A673 (cell line): ENCODE data around the gene ELOB. TPM values are rescaled to one million over a fixed set of nuclear protein-coding genes. Genes with fewer than 3 reads are reported as not detected.

ENCODE experiments used
- BruUV-seq: library from RNA; stranded (reverse); fragments of 400-500 nt; replicated peaks from 2 replicates; lab custom pipeline; 2021; lab: Mats Ljungman, UMichigan
- CTCF ChIA-PET: fragments of 300-600 bp; sonication (Branson Sonifier 250); formaldehyde crosslinking; loops from one replicate; lab custom pipeline; 2022; ENCODE audit warnings: antibody characterized with exemption; lab: Charles Lee
- POLR2A ChIA-PET: fragments of 300-600 bp; sonication (Branson Sonifier 250); formaldehyde crosslinking; loops from one replicate; lab custom pipeline; 2022; ENCODE audit warnings: antibody characterized with exemption; ENCODE audit not compliant: low non-redundant PET; lab: Charles Lee
- DNase-seq: peaks from one replicate; pipeline ENCODE4 v3.0.0-alpha.2; 2015; ENCODE audit warnings: low spot score
- H3K27ac ChIP-seq: fragments of 200-600 bp; sonication (generic); 2 replicates; pipeline ENCODE4 v1.5.1; 2016; ENCODE audit warnings: mixed run types, low read depth, mild to moderate bottlenecking, mixed read lengths, antibody characterized with exemption, low read length; ENCODE audit not compliant: poor library complexity, severe bottlenecking
- H3K27me3 ChIP-seq: fragments of 200-600 bp; sonication (generic); replicated peaks from 2 replicates; pipeline ENCODE4 v1.6.1; 2017; ENCODE audit warnings: mixed run types, low read depth, mild to moderate bottlenecking, mixed read lengths, antibody characterized with exemption, low read length; ENCODE audit not compliant: insufficient read depth, poor library complexity
- H3K36me3 ChIP-seq: fragments of 200-600 bp; sonication (generic); 2 replicates; pipeline ENCODE4 v1.6.1; 2016; ENCODE audit warnings: mixed run types, mild to moderate bottlenecking, mixed read lengths, antibody characterized with exemption, low read length; ENCODE audit not compliant: insufficient read depth, poor library complexity, severe bottlenecking
- H3K4me1 ChIP-seq: fragments of 200-600 bp; sonication (generic); 2 replicates; pipeline ENCODE4 v1.6.1; 2017; ENCODE audit warnings: mixed run types, mild to moderate bottlenecking, mixed read lengths, antibody characterized with exemption, low read length; ENCODE audit not compliant: insufficient read depth, poor library complexity, severe bottlenecking
- H3K4me3 ChIP-seq: fragments of 200-600 bp; sonication (generic); 2 replicates; pipeline ENCODE4 v1.5.1; 2016; ENCODE audit warnings: low read depth, mixed run types, mild to moderate bottlenecking, mixed read lengths, low read length; ENCODE audit not compliant: poor library complexity, severe bottlenecking
- H3K9me3 ChIP-seq: fragments of 200-600 bp; sonication (generic); 2 replicates; pipeline ENCODE4 v1.6.1; 2016; ENCODE audit warnings: mixed run types, low read depth, mild to moderate bottlenecking, mixed read lengths, antibody characterized with exemption, low read length; ENCODE audit not compliant: poor library complexity, severe bottlenecking
- EZH2 ChIP-seq: fragments of 200-600 bp; sonication (generic); IDR thresholded peaks from 2 replicates; pipeline ENCODE4 v1.6.1; 2017; ENCODE audit warnings: borderline replicate concordance, low read depth, mild to moderate bottlenecking, mixed read lengths, antibody characterized with exemption, low read length; ENCODE audit not compliant: poor library complexity, severe bottlenecking
- intact Hi-C: fragments of 100-400 bp; cut with micrococcal nuclease; formaldehyde crosslinking; loops from one replicate; pipeline ENCODE4 v1.10.0; 2022; ENCODE audit not compliant: unreplicated experiment
- total RNA-seq: library from RNA; stranded (reverse); gene quantifications from 2 replicates; pipeline ENCODE4 v1.2.3, GENCODE V29; 2021
- TF ChIP-seq, protein P1 (sequence below): fragments of 300-800, 200-600 bp; sonication (generic); conservative IDR thresholded peaks from 2 replicates; pipeline ENCODE4 v1.5.1; 2017; ENCODE audit warnings: low read depth, mild to moderate bottlenecking, antibody characterized with exemption, low read length, moderate library complexity, mixed read lengths

Gene ELOB
- total RNA-seq, 1 experiment from 2014 or later, result 188 TPM

DNA sequence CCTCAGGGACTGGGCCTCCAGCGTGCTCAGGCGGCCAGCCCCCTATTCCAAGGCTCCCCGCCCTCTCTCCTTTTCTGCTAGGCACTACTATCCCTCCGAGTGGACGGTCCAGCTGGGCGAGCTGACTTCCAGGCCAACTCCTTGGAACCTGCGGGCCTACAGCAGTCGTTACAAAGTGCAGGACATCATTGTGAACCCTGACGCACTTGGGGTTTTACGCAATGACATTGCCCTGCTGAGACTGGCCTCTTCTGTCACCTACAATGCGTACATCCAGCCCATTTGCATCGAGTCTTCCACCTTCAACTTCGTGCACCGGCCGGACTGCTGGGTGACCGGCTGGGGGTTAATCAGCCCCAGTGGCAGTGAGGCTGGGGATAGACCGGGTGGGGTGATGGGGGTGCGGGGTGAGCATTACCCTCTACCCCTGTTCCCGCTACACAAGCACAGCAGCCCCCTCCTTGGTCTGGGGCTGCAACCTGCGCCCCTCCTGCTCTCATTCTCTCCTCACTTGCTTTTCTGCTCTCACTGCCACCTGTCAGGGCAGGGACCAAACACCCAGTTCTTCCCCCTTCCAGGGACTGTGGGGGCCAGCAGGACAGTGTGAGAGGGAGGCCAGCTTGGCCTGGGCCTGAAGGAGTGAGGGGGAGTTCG lies 22.3 kb upstream of the ELOB start:
- peaks cover 13% of the 10 kb centered on the region for H3K27me3 ChIP-seq
- intact Hi-C loops, result no loop called here
- H3K27ac ChIP-seq, result no peak overlapping the region
- ChIA-PET POLR2A (no interaction called here), CTCF (no interaction called here)
- no peaks in the 10 kb centered on the region for H3K4me1 ChIP-seq
- no peaks in the 10 kb centered on the region for H3K36me3 ChIP-seq
- TF ChIP-seq EZH2, result no peak
- TF ChIP-seq, protein P1, sequence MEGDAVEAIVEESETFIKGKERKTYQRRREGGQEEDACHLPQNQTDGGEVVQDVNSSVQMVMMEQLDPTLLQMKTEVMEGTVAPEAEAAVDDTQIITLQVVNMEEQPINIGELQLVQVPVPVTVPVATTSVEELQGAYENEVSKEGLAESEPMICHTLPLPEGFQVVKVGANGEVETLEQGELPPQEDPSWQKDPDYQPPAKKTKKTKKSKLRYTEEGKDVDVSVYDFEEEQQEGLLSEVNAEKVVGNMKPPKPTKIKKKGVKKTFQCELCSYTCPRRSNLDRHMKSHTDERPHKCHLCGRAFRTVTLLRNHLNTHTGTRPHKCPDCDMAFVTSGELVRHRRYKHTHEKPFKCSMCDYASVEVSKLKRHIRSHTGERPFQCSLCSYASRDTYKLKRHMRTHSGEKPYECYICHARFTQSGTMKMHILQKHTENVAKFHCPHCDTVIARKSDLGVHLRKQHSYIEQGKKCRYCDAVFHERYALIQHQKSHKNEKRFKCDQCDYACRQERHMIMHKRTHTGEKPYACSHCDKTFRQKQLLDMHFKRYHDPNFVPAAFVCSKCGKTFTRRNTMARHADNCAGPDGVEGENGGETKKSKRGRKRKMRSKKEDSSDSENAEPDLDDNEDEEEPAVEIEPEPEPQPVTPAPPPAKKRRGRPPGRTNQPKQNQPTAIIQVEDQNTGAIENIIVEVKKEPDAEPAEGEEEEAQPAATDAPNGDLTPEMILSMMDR, result no peak
- peaks cover 10% of the 10 kb centered on the region for H3K9me3 ChIP-seq
- no peak overlapping the region for H3K4me3 ChIP-seq
- BruUV-seq, result no TSS peak
- no peak for DNase-seq

DNA sequence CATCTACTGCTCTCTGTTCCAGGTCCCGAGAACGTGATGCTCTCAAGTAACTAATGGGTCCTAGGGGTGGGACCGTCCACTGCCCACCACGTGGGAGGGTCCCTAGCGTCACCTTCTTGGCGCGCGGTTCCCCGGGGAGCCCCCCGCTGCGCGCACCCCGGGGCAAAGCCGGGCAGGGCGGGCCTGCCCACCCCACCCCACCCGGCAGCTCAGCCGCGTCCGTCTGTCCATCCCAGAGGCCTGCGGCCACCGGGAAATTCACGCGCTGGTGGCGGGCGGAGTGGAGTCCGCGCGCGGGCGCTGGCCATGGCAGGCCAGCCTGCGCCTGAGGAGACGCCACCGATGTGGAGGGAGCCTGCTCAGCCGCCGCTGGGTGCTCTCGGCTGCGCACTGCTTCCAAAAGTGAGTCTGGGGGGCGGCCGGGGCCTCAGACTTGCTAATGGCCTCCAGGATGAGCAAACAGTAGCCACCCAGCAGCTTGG lies 21.7 kb upstream of the ELOB start:
- POLR2A ChIA-PET, result no interaction called here

DNA sequence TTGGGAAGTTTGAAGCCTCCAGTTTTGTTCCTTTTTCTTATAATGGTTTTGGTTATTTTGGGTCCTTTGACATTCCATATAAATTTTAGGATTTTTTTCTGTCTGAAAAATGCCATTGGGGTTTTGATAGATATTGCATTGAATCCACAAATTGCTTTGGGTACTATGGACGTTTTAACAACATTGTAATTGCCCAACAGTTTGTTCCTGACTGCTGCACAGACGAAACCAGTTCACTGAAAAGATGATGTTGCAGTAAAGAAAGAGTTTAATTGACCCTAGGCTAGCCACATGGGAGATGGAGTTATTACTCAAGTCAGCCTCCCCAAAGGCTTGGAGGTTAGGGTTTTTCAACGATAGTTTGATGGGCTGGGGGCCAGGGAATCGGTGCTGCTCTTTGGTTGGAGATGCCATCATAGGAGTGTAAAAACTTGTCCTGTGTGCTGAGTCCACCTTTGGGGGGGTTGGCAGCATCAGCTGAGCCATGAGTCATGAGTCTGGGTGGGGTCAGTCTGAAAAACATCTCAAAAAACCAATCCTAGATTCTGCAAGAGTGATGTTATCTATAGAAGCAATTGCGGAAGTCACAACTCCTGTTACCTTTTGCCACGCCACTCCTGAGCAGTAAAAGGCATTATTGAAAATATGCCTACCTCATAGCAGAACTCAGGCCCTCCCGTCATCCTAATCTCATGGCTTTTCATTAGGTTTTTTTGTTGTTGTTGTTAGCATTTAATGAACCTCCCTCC lies 18.5 kb upstream of the ELOB start:
- POLR2A ChIA-PET, result no interaction called here
- no peak for DNase-seq
- H3K9me3 ChIP-seq, result no peaks in the 10 kb centered on the region
- H3K27ac ChIP-seq, result no peak overlapping the region
- no peak overlapping the region for H3K4me3 ChIP-seq
- intact Hi-C loops, result no loop called here
- H3K27me3 ChIP-seq, result peaks cover 28% of the 10 kb centered on the region
- H3K4me1 ChIP-seq, result no peaks in the 10 kb centered on the region
- BruUV-seq, result no TSS peak
- no peaks in the 10 kb centered on the region for H3K36me3 ChIP-seq
- TF ChIP-seq, protein P1, result no peak
- TF ChIP-seq EZH2, result no peak
- CTCF ChIA-PET, result no interaction called here

More for the DNA sequence above, 21.7 kb upstream of the ELOB start:
- H3K27me3 ChIP-seq, result peaks cover 11% of the 10 kb centered on the region
- H3K9me3 ChIP-seq, result peaks cover 5% of the 10 kb centered on the region
- intact Hi-C loops, result no loop called here
- no TSS peak for BruUV-seq
- no peak for TF ChIP-seq EZH2
- TF ChIP-seq, protein P1, result no peak
- no peak overlapping the region for H3K4me3 ChIP-seq
- no peaks in the 10 kb centered on the region for H3K4me1 ChIP-seq
- H3K36me3 ChIP-seq, result no peaks in the 10 kb centered on the region
- H3K27ac ChIP-seq, result no peak overlapping the region
- no peak for DNase-seq
- CTCF ChIA-PET, result no interaction called here
